ENCODE results near the gene PROSER2. TPM values are rescaled to one million over a fixed set of nuclear protein-coding genes. Genes with fewer than 3 reads are reported as not detected.

PROSER2 gene
- total and polyA plus RNA-seq, 9 of the 15 experiments (the other 6 are each of a cell fraction or from before 2014, with no cell fraction given): 0.62 to 14.8 (median 2.9) TPM

DNA sequence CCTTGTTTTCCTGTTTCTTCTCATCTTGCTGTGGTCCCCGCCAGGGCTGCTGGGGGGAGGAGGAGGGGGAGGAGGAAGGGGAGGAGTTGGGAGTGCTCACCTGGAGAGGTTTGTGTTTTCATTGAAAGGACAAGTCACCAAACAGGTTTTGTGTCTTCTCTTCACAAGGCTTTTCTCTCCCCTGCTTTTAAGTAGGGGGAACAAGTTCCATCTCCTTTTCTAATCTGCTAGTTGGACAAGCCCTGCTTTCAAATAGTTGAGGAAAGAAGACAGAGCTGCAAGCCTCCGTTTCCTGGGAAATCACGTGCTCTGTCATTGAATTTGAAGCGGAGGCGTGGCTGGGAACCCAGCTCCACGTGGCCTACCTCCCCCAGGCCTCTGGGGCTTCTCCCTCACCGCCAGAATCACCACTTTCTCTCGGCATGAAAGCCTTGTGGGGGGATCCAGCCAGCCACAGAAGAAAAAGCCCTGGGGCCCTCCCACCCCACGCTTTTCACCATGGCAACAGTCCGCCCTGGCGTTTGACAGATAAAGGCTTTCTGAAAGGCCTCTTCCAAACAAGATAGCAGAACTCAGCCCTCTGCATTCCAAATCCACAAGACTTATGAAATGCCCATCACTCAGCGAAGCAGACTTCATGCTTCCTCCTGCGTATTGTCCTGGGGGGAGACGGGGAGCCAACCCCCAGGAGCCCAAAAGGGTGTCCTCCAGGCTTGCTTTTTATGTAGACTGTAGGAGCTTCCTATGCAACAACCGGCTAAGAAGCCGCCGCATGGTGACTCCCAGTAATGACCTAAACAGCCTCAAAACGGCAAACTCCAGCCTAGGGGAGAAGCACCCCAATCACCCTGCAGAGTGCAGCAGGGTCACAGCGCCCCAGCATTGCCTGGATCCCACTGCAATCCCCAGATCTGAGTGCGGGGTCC is 51.7 kb downstream of the PROSER2 start (continued):
- TF ChIP-seq IFI16 (CRISPR knock-in tag; IDR thresholded peaks at IDR 0.05) (no peak), GTF2F1 (IDR thresholded peaks at IDR 0.05; ENCODE audit: low read depth, low read length) (no peak), PCBP2 (IDR thresholded peaks at IDR 0.05; ENCODE audit: low read depth, low read length, poor library complexity, severe bottlenecking) (no peak), NR3C1 (CRISPR knock-in tag; IDR thresholded peaks at IDR 0.05) (no peak), NFRKB (IDR thresholded peaks at IDR 0.05; ENCODE audit: low read depth) (no peak), MAFK (IDR thresholded peaks at IDR 0.05; ENCODE audit: low read length) (no peak), PTBP1 (IDR thresholded peaks at IDR 0.05; ENCODE audit: low read depth, low read length) (no peak), NUFIP1 (IDR thresholded peaks at IDR 0.05; ENCODE audit: partially characterized antibody) (no peak), SREBF2 (CRISPR knock-in tag; IDR thresholded peaks at IDR 0.05) (0 out of 2 replicates have a peak, but pooled peaks have one; percentile 42), BRD9 (IDR thresholded peaks at IDR 0.05; ENCODE audit: low read depth, partially characterized antibody) (no peak), ESRRB (CRISPR knock-in tag; IDR thresholded peaks at IDR 0.05; ENCODE audit: borderline replicate concordance) (no peak), BMI1 (IDR thresholded peaks at IDR 0.05; ENCODE audit: low read length) (peak; percentile 76), RB1 (IDR thresholded peaks at IDR 0.05; ENCODE audit: low read depth) (no peak), EHMT2 (IDR thresholded peaks at IDR 0.05) (no peak), ZNF507 (tag; conservative IDR thresholded peaks at IDR 0.05) (no peak), RBM14 (IDR thresholded peaks at IDR 0.05; ENCODE audit: borderline replicate concordance, insufficient read depth, low read depth, low read length) (no peak), FIP1L1 (IDR thresholded peaks at IDR 0.05; ENCODE audit: low read depth, low read length, poor library complexity, severe bottlenecking) (no peak), CXXC5 (CRISPR knock-in tag; IDR thresholded peaks at IDR 0.05) (peak; percentile 71), GABPA (tag; conservative IDR thresholded peaks at IDR 0.05; ENCODE audit: low read depth) (0 out of 2 replicates have a peak, but pooled peaks have one; percentile 23), FOXP1 (CRISPR knock-in tag; IDR thresholded peaks at IDR 0.05) (no peak), ZSCAN29 (IDR thresholded peaks at IDR 0.05) (no peak), ZC3H8 (IDR thresholded peaks at IDR 0.05) (no peak), NONO (IDR thresholded peaks at IDR 0.05; ENCODE audit: low read depth in 2 of 2, low read length in 1 of 2) (peak in 1 of 2 experiments; percentile 34; a peak in 1 of 4 replicates)
- TF ChIP-seq, protein P1, sequence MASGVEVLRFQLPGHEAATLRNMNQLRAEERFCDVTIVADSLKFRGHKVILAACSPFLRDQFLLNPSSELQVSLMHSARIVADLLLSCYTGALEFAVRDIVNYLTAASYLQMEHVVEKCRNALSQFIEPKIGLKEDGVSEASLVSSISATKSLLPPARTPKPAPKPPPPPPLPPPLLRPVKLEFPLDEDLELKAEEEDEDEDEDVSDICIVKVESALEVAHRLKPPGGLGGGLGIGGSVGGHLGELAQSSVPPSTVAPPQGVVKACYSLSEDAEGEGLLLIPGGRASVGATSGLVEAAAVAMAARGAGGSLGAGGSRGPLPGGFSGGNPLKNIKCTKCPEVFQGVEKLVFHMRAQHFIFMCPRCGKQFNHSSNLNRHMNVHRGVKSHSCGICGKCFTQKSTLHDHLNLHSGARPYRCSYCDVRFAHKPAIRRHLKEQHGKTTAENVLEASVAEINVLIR (CRISPR knock-in tag; IDR thresholded peaks at IDR 0.05): no peak
- TF ChIP-seq, protein P2, sequence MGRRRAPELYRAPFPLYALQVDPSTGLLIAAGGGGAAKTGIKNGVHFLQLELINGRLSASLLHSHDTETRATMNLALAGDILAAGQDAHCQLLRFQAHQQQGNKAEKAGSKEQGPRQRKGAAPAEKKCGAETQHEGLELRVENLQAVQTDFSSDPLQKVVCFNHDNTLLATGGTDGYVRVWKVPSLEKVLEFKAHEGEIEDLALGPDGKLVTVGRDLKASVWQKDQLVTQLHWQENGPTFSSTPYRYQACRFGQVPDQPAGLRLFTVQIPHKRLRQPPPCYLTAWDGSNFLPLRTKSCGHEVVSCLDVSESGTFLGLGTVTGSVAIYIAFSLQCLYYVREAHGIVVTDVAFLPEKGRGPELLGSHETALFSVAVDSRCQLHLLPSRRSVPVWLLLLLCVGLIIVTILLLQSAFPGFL (CRISPR knock-in tag; IDR thresholded peaks at IDR 0.05): no peak
- TF ChIP-seq, protein P3, sequence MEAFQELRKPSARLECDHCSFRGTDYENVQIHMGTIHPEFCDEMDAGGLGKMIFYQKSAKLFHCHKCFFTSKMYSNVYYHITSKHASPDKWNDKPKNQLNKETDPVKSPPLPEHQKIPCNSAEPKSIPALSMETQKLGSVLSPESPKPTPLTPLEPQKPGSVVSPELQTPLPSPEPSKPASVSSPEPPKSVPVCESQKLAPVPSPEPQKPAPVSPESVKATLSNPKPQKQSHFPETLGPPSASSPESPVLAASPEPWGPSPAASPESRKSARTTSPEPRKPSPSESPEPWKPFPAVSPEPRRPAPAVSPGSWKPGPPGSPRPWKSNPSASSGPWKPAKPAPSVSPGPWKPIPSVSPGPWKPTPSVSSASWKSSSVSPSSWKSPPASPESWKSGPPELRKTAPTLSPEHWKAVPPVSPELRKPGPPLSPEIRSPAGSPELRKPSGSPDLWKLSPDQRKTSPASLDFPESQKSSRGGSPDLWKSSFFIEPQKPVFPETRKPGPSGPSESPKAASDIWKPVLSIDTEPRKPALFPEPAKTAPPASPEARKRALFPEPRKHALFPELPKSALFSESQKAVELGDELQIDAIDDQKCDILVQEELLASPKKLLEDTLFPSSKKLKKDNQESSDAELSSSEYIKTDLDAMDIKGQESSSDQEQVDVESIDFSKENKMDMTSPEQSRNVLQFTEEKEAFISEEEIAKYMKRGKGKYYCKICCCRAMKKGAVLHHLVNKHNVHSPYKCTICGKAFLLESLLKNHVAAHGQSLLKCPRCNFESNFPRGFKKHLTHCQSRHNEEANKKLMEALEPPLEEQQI (IDR thresholded peaks at IDR 0.05): 0 out of 2 replicates have a peak, but pooled peaks have one; percentile 32
